H9 (cell line): Measurements from ENCODE around the gene LUZP2. TPM values are rescaled to one million over a fixed set of nuclear protein-coding genes. Genes with fewer than 3 reads are reported as not detected.

Experiments
- DNase-seq: peaks from one replicate; pipeline ENCODE4 v3.0.0-alpha.2; 2017
- H2AFZ ChIP-seq: one replicate; pipeline ENCODE4 v1.6.1; 2013; ENCODE audit warnings: mild to moderate bottlenecking, low read length, control low read depth, moderate library complexity
- H2AK5ac ChIP-seq: 2 replicates; pipeline ENCODE4 v1.6.1; 2013; ENCODE audit warnings: low read length, control low read depth, mixed read lengths; ENCODE audit not compliant: insufficient read length
- H2BK120ac ChIP-seq: one replicate; pipeline ENCODE4 v1.6.1; 2013; ENCODE audit warnings: low read depth, mild to moderate bottlenecking, low read length, control low read depth, inconsistent platforms; ENCODE audit not compliant: poor library complexity, severe bottlenecking
- H2BK12ac ChIP-seq: 2 replicates; pipeline ENCODE4 v1.6.1; 2013; ENCODE audit warnings: low read length, control low read depth, mixed read lengths, low read depth; ENCODE audit not compliant: insufficient read length
- H2BK15ac ChIP-seq: 2 replicates; pipeline ENCODE4 v1.6.1; 2013; ENCODE audit warnings: low read depth, low read length, control low read depth
- H2BK20ac ChIP-seq: one replicate; pipeline ENCODE4 v1.6.1; 2013; ENCODE audit warnings: low read depth, mild to moderate bottlenecking, low read length, control low read depth, inconsistent platforms; ENCODE audit not compliant: poor library complexity, severe bottlenecking
- H2BK5ac ChIP-seq: 2 replicates; pipeline ENCODE4 v1.6.1; 2013; ENCODE audit warnings: low read length, control low read depth, mixed read lengths; ENCODE audit not compliant: insufficient read length
- H3K14ac ChIP-seq: 2 replicates; pipeline ENCODE4 v1.6.1; 2013; ENCODE audit warnings: low read length, control low read depth; ENCODE audit not compliant: insufficient read depth
- H3K18ac ChIP-seq: 2 replicates; pipeline ENCODE4 v1.6.1; 2013; ENCODE audit warnings: low read depth, mild to moderate bottlenecking, mixed read lengths, low read length, control low read depth; ENCODE audit not compliant: insufficient read length
- H3K23ac ChIP-seq: 2 replicates; pipeline ENCODE4 v1.6.1; 2013; ENCODE audit warnings: low read length, control low read depth, mixed read lengths, low read depth; ENCODE audit not compliant: insufficient read length
- H3K23me2 ChIP-seq: 2 replicates; pipeline ENCODE4 v1.6.1; 2013; ENCODE audit warnings: low read depth, mild to moderate bottlenecking, mixed read lengths, low read length, control low read depth; ENCODE audit not compliant: insufficient read length, poor library complexity, severe bottlenecking
- H3K27ac ChIP-seq: 2 replicates; pipeline ENCODE4 v1.5.1; 2013; ENCODE audit warnings: low read length, control low read depth, mixed read lengths, low read depth; ENCODE audit not compliant: insufficient read length
- H3K27me3 ChIP-seq: 2 replicates; pipeline ENCODE4 v1.6.1; 2013; ENCODE audit warnings: low read length, control low read depth, inconsistent platforms; ENCODE audit not compliant: insufficient read depth
- H3K4ac ChIP-seq: 2 replicates; pipeline ENCODE4 v1.6.1; 2013; ENCODE audit warnings: low read depth, mild to moderate bottlenecking, control low read depth, inconsistent platforms, low read length, moderate library complexity
- H3K4me1 ChIP-seq: 2 replicates; pipeline ENCODE4 v1.6.1; 2013; ENCODE audit warnings: low read length, control low read depth, inconsistent platforms; ENCODE audit not compliant: insufficient read depth
- H3K4me2 ChIP-seq: 2 replicates; pipeline ENCODE4 v1.6.1; 2013; ENCODE audit warnings: low read length, control low read depth, mixed read lengths; ENCODE audit not compliant: insufficient read length, insufficient read depth
- H3K56ac ChIP-seq: 2 replicates; pipeline ENCODE4 v1.6.1; 2013; ENCODE audit warnings: low read depth, mild to moderate bottlenecking, mixed read lengths, low read length, control low read depth; ENCODE audit not compliant: insufficient read length
- H3K79me1 ChIP-seq: 2 replicates; pipeline ENCODE4 v1.6.1; 2013; ENCODE audit warnings: low read depth, mild to moderate bottlenecking, moderate library complexity, low read length, control low read depth, inconsistent platforms; ENCODE audit not compliant: insufficient read depth, poor library complexity, severe bottlenecking
- H3K79me2 ChIP-seq: 2 replicates; pipeline ENCODE4 v1.6.1; 2013; ENCODE audit warnings: low read length, control low read depth, inconsistent platforms; ENCODE audit not compliant: insufficient read depth
- H3K9ac ChIP-seq: 2 replicates; pipeline ENCODE4 v1.6.1; 2013; ENCODE audit warnings: low read length, control low read depth, mixed read lengths; ENCODE audit not compliant: insufficient read length; ENCODE audit errors: extremely low read depth
- H3K9me3 ChIP-seq: one replicate; pipeline ENCODE4 v1.6.1; 2013; ENCODE audit warnings: low read depth, low read length, inconsistent platforms; ENCODE audit not compliant: control insufficient read depth
- H3T11ph ChIP-seq: one replicate; pipeline ENCODE4 v1.6.1; 2013; ENCODE audit warnings: mild to moderate bottlenecking, low read length, control low read depth, inconsistent platforms
- H4K20me1 ChIP-seq: one replicate; pipeline ENCODE4 v1.6.1; 2013; ENCODE audit not compliant: control insufficient read depth, insufficient read length, insufficient read depth
- H4K5ac ChIP-seq: 2 replicates; pipeline ENCODE4 v1.6.1; 2013; ENCODE audit warnings: low read depth, mild to moderate bottlenecking, mixed read lengths, low read length, control low read depth; ENCODE audit not compliant: insufficient read length
- H4K8ac ChIP-seq: replicated peaks from 2 replicates; pipeline ENCODE4 v1.6.1; 2013; ENCODE audit warnings: low read length, control low read depth, mixed read lengths, low read depth; ENCODE audit not compliant: insufficient read length
- H4K91ac ChIP-seq: 2 replicates; pipeline ENCODE4 v1.6.1; 2013; ENCODE audit warnings: low read depth, mild to moderate bottlenecking, moderate library complexity, mixed read lengths, low read length, control low read depth; ENCODE audit not compliant: insufficient read length
- H3K27ac Mint-ChIP-seq, 3 experiments: 2 replicates in 2 of 3; 3 replicates in 1 of 3; pipeline ENCODE4 v1.8.0; 2020 to 2021; ENCODE audit warnings: mixed read lengths in 3 of 3, mild to moderate bottlenecking in 1 of 3, moderate library complexity in 1 of 3
- H3K27me3 Mint-ChIP-seq: 2 replicates; pipeline ENCODE4 v1.8.0; 2021; ENCODE audit warnings: low read depth, mild to moderate bottlenecking, moderate library complexity, mixed read lengths
- H3K36me3 Mint-ChIP-seq, 3 experiments: 2 replicates in 2 of 3; 3 replicates in 1 of 3; pipeline ENCODE4 v1.8.0; 2020 to 2021; ENCODE audit warnings: low read depth in 3 of 3, mixed read lengths in 3 of 3; ENCODE audit not compliant: insufficient read depth in 1 of 3
- H3K4me1 Mint-ChIP-seq, 2 experiments: 2 replicates each; pipeline ENCODE4 v1.8.0; 2020; ENCODE audit warnings: mixed read lengths in 2 of 2
- H3K4me3 Mint-ChIP-seq, 2 experiments: 2 replicates in 1 of 2; 3 replicates in 1 of 2; pipeline ENCODE4 v1.8.0; 2020 to 2021; ENCODE audit warnings: mild to moderate bottlenecking in 2 of 2, mixed read lengths in 2 of 2, moderate library complexity in 1 of 2
- H3K9me3 Mint-ChIP-seq, 2 experiments: 2 replicates in 1 of 2; 3 replicates in 1 of 2; pipeline ENCODE4 v1.8.0; 2020; ENCODE audit warnings: mild to moderate bottlenecking in 2 of 2, mixed read lengths in 2 of 2, moderate library complexity in 1 of 2
- WGBS: extraction: QIAGEN DNeasy Blood & Tissue Kit; methylation state at CpG from one replicate; pipeline ENCODE4 v1.1.7; 2013; ENCODE audit warnings: missing lambda C conversion rate, low lambda C conversion rate, mixed read lengths; ENCODE audit not compliant: insufficient read length; ENCODE audit errors: extremely low coverage; 5-methylcytosine and 5-hydroxymethylcytosine counted together
- total RNA-seq: library from RNA; stranded (reverse); gene quantifications from 2 replicates; pipeline ENCODE4 v1.2.1, GENCODE V29; 2021
- TF ChIP-seq, protein P1 (sequence below): fragments of 200-600 bp; sonication (generic); conservative IDR thresholded peaks from 3 replicates; pipeline ENCODE4 v1.8.0; 2021; ENCODE audit warnings: antibody characterized with exemption, mild to moderate bottlenecking

LUZP2 gene
- total RNA-seq, 1 experiment from 2014 or later: 25.4 TPM

DNA sequence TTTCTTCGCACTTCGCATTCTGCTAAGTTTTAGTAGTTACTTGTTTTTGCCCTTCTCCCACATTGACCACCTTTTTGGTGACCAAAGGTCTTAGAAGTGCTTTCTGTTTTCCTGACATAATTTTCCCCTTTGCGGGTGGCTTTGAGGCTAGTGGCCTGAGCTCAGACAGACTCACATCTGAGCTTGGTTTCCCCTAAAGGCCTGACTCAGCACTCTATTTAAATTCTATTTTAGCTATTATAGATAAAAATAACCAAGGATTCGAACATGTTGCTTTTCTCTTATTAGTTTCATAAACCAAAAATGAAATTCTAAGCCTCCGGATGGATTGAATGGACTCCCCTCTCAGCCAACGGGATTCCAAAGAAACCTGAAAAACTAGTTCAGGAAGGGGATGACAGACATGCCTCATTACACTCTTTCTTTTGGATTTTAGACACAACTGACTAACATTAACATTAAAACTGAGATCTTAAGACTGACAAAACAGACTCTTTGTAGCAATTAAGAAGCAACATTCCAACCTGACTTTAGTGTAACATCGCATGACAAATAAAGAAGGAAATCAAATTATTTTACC, 258.5 kb downstream of the LUZP2 start:
- H3K18ac ChIP-seq: no peak overlapping the region
- H2AFZ ChIP-seq: no peak overlapping the region
- Mint-ChIP-seq H3K36me3 (peaks cover 0 to 5% (median 0%) of the 10 kb centered on the region in 3 experiments; a peak in 2 of 7 replicates), H3K9me3 (peaks cover 0 to 4% of the 10 kb centered on the region in 2 experiments; a peak in 2 of 5 replicates), H3K27ac (peak overlapping the region in 2 of 3 experiments; percentile 24 to 72; a peak in 3 of 7 replicates), H3K4me1 (peaks cover 31% of the 10 kb centered on the region in 2 experiments), H3K27me3 (no peaks in the 10 kb centered on the region), H3K4me3 (no peak overlapping the region)
- H4K91ac ChIP-seq: no peak overlapping the region
- H4K5ac ChIP-seq: no peak overlapping the region
- peaks cover 2% of the 10 kb centered on the region; the same call in 1 of the 2 replicates for H3K4me1 ChIP-seq
- no peaks in the 10 kb centered on the region; the same call in 1 of the 2 replicates for H3K27me3 ChIP-seq
- H3K56ac ChIP-seq: no peak overlapping the region
- no peak overlapping the region for H3K4me2 ChIP-seq
- no peaks in the 10 kb centered on the region for H4K20me1 ChIP-seq
- H3K14ac ChIP-seq: no peak overlapping the region
- no peak overlapping the region for H2BK15ac ChIP-seq
- DNase-seq: no peak
- no peak overlapping the region for H4K8ac ChIP-seq
- H3K27ac ChIP-seq: no peak overlapping the region
- H2BK5ac ChIP-seq: no peak overlapping the region
- H3K9ac ChIP-seq: no peak overlapping the region
- H3K4ac ChIP-seq: no peak overlapping the region
- no peak overlapping the region for H3K23ac ChIP-seq
- TF ChIP-seq, protein P1, sequence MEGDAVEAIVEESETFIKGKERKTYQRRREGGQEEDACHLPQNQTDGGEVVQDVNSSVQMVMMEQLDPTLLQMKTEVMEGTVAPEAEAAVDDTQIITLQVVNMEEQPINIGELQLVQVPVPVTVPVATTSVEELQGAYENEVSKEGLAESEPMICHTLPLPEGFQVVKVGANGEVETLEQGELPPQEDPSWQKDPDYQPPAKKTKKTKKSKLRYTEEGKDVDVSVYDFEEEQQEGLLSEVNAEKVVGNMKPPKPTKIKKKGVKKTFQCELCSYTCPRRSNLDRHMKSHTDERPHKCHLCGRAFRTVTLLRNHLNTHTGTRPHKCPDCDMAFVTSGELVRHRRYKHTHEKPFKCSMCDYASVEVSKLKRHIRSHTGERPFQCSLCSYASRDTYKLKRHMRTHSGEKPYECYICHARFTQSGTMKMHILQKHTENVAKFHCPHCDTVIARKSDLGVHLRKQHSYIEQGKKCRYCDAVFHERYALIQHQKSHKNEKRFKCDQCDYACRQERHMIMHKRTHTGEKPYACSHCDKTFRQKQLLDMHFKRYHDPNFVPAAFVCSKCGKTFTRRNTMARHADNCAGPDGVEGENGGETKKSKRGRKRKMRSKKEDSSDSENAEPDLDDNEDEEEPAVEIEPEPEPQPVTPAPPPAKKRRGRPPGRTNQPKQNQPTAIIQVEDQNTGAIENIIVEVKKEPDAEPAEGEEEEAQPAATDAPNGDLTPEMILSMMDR: no peak
- H2BK20ac ChIP-seq: no peak overlapping the region
- H3K79me1 ChIP-seq: no peaks in the 10 kb centered on the region
- H3K23me2 ChIP-seq: no peaks in the 10 kb centered on the region
- H2BK120ac ChIP-seq: no peak overlapping the region
- no peaks in the 10 kb centered on the region for H3K9me3 ChIP-seq
- H2BK12ac ChIP-seq: no peak overlapping the region
- WGBS: no CpG with 5 or more reads among the region's 7 CpGs
- H3T11ph ChIP-seq: no peak overlapping the region
- no peaks in the 10 kb centered on the region for H3K79me2 ChIP-seq
- H2AK5ac ChIP-seq: no peak overlapping the region
